GM19023 (cell line): Measurements from ENCODE around the gene ZNF407.

Source experiments
- ATAC-seq: cut with Tn5 transposase; IDR thresholded peaks from one replicate; pipeline ENCODE4 v1.9.1; 2021; ENCODE audit warnings: mild to moderate bottlenecking, moderate library complexity; ENCODE audit not compliant: unreplicated experiment

ZNF407 gene

GRCh38 chr18:74587441-74587840 is 10.2 kb upstream of the ZNF407 start:
- ATAC-seq, result no peak

- ATAC-seq, result no peak
Measured at GRCh38 chr18:74589021-74589420, 8.6 kb upstream of the ZNF407 start.

GRCh38 chr18:74589811-74590210 is 7.9 kb upstream of the ZNF407 start:
- ATAC-seq, result no peak

- no peak for ATAC-seq
Measured at GRCh38 chr18:74590671-74591070, 7.0 kb upstream of the ZNF407 start.

GRCh38 chr18:74595431-74595830 is 2.2 kb upstream of the ZNF407 start:
- ATAC-seq, result no peak

- peak; percentile 39 for ATAC-seq
Measured at GRCh38 chr18:74597034-74597661, 522 bp upstream of the ZNF407 start.

GRCh38 chr18:74598350-74599001 is 806 bp downstream of the ZNF407 start:
- peak; percentile 57 for ATAC-seq

- ATAC-seq, result no peak
Measured at GRCh38 chr18:74604361-74604760, 6.7 kb downstream of the ZNF407 start.

GRCh38 chr18:74604774-74605173 is 7.1 kb downstream of the ZNF407 start:
- ATAC-seq, result no peak

GRCh38 chr18:74608681-74609080 is 11.0 kb downstream of the ZNF407 start:
- no peak for ATAC-seq

GRCh38 chr18:74609535-74609934 is 11.9 kb downstream of the ZNF407 start:
- no peak for ATAC-seq

GRCh38 chr18:74610051-74610615 is 12.5 kb downstream of the ZNF407 start:
- ATAC-seq, result no peak

GRCh38 chr18:74610860-74611259 is 13.2 kb downstream of the ZNF407 start:
- no peak for ATAC-seq

- no peak for ATAC-seq
Measured at GRCh38 chr18:74611765-74612164, 14.1 kb downstream of the ZNF407 start.

- no peak for ATAC-seq
Measured at GRCh38 chr18:74613381-74613780, 15.7 kb downstream of the ZNF407 start.

- no peak for ATAC-seq
Measured at GRCh38 chr18:74616494-74616893, 18.8 kb downstream of the ZNF407 start.

GRCh38 chr18:74617486-74617885 is 19.8 kb downstream of the ZNF407 start:
- ATAC-seq, result no peak

- ATAC-seq, result no peak
Measured at GRCh38 chr18:74622072-74622471, 24.4 kb downstream of the ZNF407 start.

- ATAC-seq, result no peak
Measured at GRCh38 chr18:74623047-74623816, 25.6 kb downstream of the ZNF407 start.

GRCh38 chr18:74624466-74624865 is 26.8 kb downstream of the ZNF407 start:
- ATAC-seq, result no peak

GRCh38 chr18:74625157-74625556 is 27.5 kb downstream of the ZNF407 start:
- no peak for ATAC-seq
